ENCODE data around the gene ZNF398.

Gene ZNF398

GRCh38 chr7:149199234-149199995 lies 52.2 kb downstream of the ZNF398 start:
- no peak for DNase-seq (ENCODE audit: low spot score)
- no peak for TF ChIP-seq CTCF (IDR thresholded peaks at IDR 0.05; ENCODE audit: extremely low read depth, insufficient read depth, missing control alignments)
- in situ Hi-C loops (cut with MboI; ENCODE audit: low pct_unique_long_range_greater_than_20kb, low sequenced_read_pairs, unreplicated experiment), result no loop called here

GRCh38 chr7:149202831-149203231 lies 55.6 kb downstream of the ZNF398 start:
- no peak for DNase-seq (ENCODE audit: low spot score)
- in situ Hi-C loops (cut with MboI; ENCODE audit: low pct_unique_long_range_greater_than_20kb, low sequenced_read_pairs, unreplicated experiment), result no loop called here
- TF ChIP-seq CTCF (IDR thresholded peaks at IDR 0.05; ENCODE audit: extremely low read depth, insufficient read depth, missing control alignments), result no peak

- DNase-seq (ENCODE audit: low spot score), result no peak
- in situ Hi-C loops (cut with MboI; ENCODE audit: low pct_unique_long_range_greater_than_20kb, low sequenced_read_pairs, unreplicated experiment), result no loop called here
- no peak for TF ChIP-seq CTCF (IDR thresholded peaks at IDR 0.05; ENCODE audit: extremely low read depth, insufficient read depth, missing control alignments)
These were observed 58.6 kb downstream of the ZNF398 start for GRCh38 chr7:149205690-149206381.

- DNase-seq (ENCODE audit: low spot score), result no peak
- TF ChIP-seq CTCF (IDR thresholded peaks at IDR 0.05; ENCODE audit: extremely low read depth, insufficient read depth, missing control alignments), result no peak
- in situ Hi-C loops (cut with MboI; ENCODE audit: low pct_unique_long_range_greater_than_20kb, low sequenced_read_pairs, unreplicated experiment), result no loop called here
These were observed 60.2 kb downstream of the ZNF398 start for GRCh38 chr7:149207324-149208035.

GRCh38 chr7:149209518-149210269 lies 62.4 kb downstream of the ZNF398 start:
- peak; percentile 74 for DNase-seq (ENCODE audit: low spot score)

More at GRCh38 chr7:149209518-149210269, 62.4 kb downstream of the ZNF398 start:
- TF ChIP-seq CTCF (IDR thresholded peaks at IDR 0.05; ENCODE audit: extremely low read depth, insufficient read depth, missing control alignments), result peak; percentile 61
- in situ Hi-C loops (cut with MboI; ENCODE audit: low pct_unique_long_range_greater_than_20kb, low sequenced_read_pairs, unreplicated experiment), result no loop called here
